NCI-H2171 treated with DMSO at 0.1 percent for 48 hours (cell line): ENCODE measurements around the gene SPATS1.

ENCODE experiments used
- DNase-seq: peaks from one replicate; lab custom pipeline; 2025; lab: John Stamatoyannopoulos, UW

Gene SPATS1

GRCh38 chr6:44342489-44342888 lies at the start of gene SPATS1:
Gene SPATS1, plus strand, starts transcription at chr6:44342650. Its CDS starts 446 bp downstream, at chr6:44343096.
- no peak for DNase-seq

GRCh38 chr6:44292661-44293365 lies 49.6 kb upstream of the SPATS1 start:
- no peak for DNase-seq

GRCh38 chr6:44294832-44295791 lies 47.3 kb upstream of the SPATS1 start:
- DNase-seq, result no peak

- peak; percentile 35 for DNase-seq
Observed at GRCh38 chr6:44297063-44298038, 45.1 kb upstream of the SPATS1 start.

GRCh38 chr6:44298055-44298803 lies 44.2 kb upstream of the SPATS1 start:
- no peak for DNase-seq

- no peak for DNase-seq
Observed at GRCh38 chr6:44298864-44299263, 43.6 kb upstream of the SPATS1 start.

GRCh38 chr6:44300292-44300823 lies 42.1 kb upstream of the SPATS1 start:
- no peak for DNase-seq

- DNase-seq, result no peak
Observed at GRCh38 chr6:44301106-44301505, 41.3 kb upstream of the SPATS1 start.

GRCh38 chr6:44301782-44302564 lies 40.5 kb upstream of the SPATS1 start:
- DNase-seq, result no peak

- DNase-seq, result no peak
Observed at GRCh38 chr6:44302856-44303255, 39.6 kb upstream of the SPATS1 start.

GRCh38 chr6:44303842-44304241 lies 38.6 kb upstream of the SPATS1 start:
- DNase-seq, result no peak

- peak; percentile 15 for DNase-seq
Observed at GRCh38 chr6:44304282-44305199, 37.9 kb upstream of the SPATS1 start.

GRCh38 chr6:44305200-44305725 lies 37.2 kb upstream of the SPATS1 start:
- DNase-seq, result no peak

GRCh38 chr6:44306710-44307109 lies 35.7 kb upstream of the SPATS1 start:
- no peak for DNase-seq

GRCh38 chr6:44307217-44307616 lies 35.2 kb upstream of the SPATS1 start:
- DNase-seq, result no peak

GRCh38 chr6:44309092-44309491 lies 33.4 kb upstream of the SPATS1 start:
- DNase-seq, result no peak

GRCh38 chr6:44309631-44310030 lies 32.8 kb upstream of the SPATS1 start:
- no peak for DNase-seq

- DNase-seq, result no peak
Observed at GRCh38 chr6:44310241-44310640, 32.2 kb upstream of the SPATS1 start.

- DNase-seq, result no peak
Observed at GRCh38 chr6:44311304-44311703, 31.1 kb upstream of the SPATS1 start.
